DOHH2 (cell line): ENCODE results near the gene LRRN4CL.
"Not testable (repeated sequence)": the region's sequence is repeated elsewhere in the genome, so short reads cannot be mapped to it uniquely, and the experiment has no call there.

Experiments used
- H3F3A ChIP-seq: fragments of 200-600 bp; sonication (generic), shearing (Covaris generic); 2 replicates; pipeline ENCODE4 v1.6.0; 2016; ENCODE audit warnings: antibody characterized with exemption, mild to moderate bottlenecking; ENCODE audit not compliant: control insufficient read depth, insufficient read depth
- H3K27ac ChIP-seq: fragments of 200-600 bp; sonication (generic); 2 replicates; pipeline ENCODE4 v1.5.1; 2014; ENCODE audit warnings: low read depth, mild to moderate bottlenecking, low read length, moderate library complexity
- H3K27me3 ChIP-seq: fragments of 200-600 bp; sonication (generic); 2 replicates; pipeline ENCODE4 v1.6.1; 2014; ENCODE audit warnings: mild to moderate bottlenecking, low read length, mixed read lengths; ENCODE audit not compliant: control insufficient read depth
- H3K36me3 ChIP-seq: fragments of 200-600 bp; sonication (generic); 2 replicates; pipeline ENCODE4 v1.6.1; 2014; ENCODE audit warnings: mild to moderate bottlenecking, low read length, moderate library complexity, mixed read lengths; ENCODE audit not compliant: control insufficient read depth
- H3K4me1 ChIP-seq: fragments of 200-600 bp; sonication (generic); 2 replicates; pipeline ENCODE4 v1.6.1; 2014; ENCODE audit warnings: mild to moderate bottlenecking, low read length, mixed read lengths; ENCODE audit not compliant: control insufficient read depth
- H3K4me2 ChIP-seq: fragments of 200-600 bp; sonication (generic); 2 replicates; pipeline ENCODE4 v1.6.0; 2014; ENCODE audit warnings: mild to moderate bottlenecking, low read length, moderate library complexity
- H3K4me3 ChIP-seq: fragments of 200-600 bp; sonication (generic); 2 replicates; pipeline ENCODE4 v1.5.1; 2014; ENCODE audit warnings: mild to moderate bottlenecking, low read length, mixed read lengths
- H3K79me2 ChIP-seq: fragments of 200-600 bp; sonication (generic); 2 replicates; pipeline ENCODE4 v1.6.1; 2014; ENCODE audit warnings: mild to moderate bottlenecking, low read length, mixed read lengths; ENCODE audit not compliant: control insufficient read depth
- H3K9me2 ChIP-seq: fragments of 200-600 bp; sonication (generic); replicated peaks from 2 replicates; pipeline ENCODE4 v1.6.1; 2014; ENCODE audit warnings: mild to moderate bottlenecking, low read length, mixed read lengths; ENCODE audit not compliant: control insufficient read depth
- H3K9me3 ChIP-seq: fragments of 200-600 bp; sonication (generic); 2 replicates; pipeline ENCODE4 v1.6.1; 2014; ENCODE audit warnings: antibody characterized with exemption, low read length, mixed read lengths; ENCODE audit not compliant: control insufficient read depth, insufficient read depth
- H4K20me1 ChIP-seq: fragments of 200-600 bp; sonication (generic); 2 replicates; pipeline ENCODE4 v1.6.0; 2014; ENCODE audit warnings: low read depth, mild to moderate bottlenecking, antibody characterized with exemption, low read length, moderate library complexity; ENCODE audit not compliant: control insufficient read depth, insufficient read depth
- EZH2phosphoT487 ChIP-seq: fragments of 200-600 bp; sonication (generic); IDR thresholded peaks from 2 replicates; pipeline ENCODE4 v1.6.1; 2017; ENCODE audit warnings: borderline replicate concordance, mild to moderate bottlenecking, antibody characterized with exemption, low read length, moderate library complexity, mixed read lengths
- TF ChIP-seq, protein P1 (sequence below): fragments of 200-600 bp; sonication (generic); IDR thresholded peaks from one replicate; pipeline ENCODE4 v1.5.1; 2014; ENCODE audit warnings: antibody characterized with exemption, mild to moderate bottlenecking, low read depth, low read length; ENCODE audit not compliant: poor library complexity, severe bottlenecking

The LRRN4CL gene

GRCh38 chr11:62656796-62657429, 32.4 kb downstream of the LRRN4CL start:
- H3F3A ChIP-seq, result peaks cover 18% of the 10 kb centered on the region
- no peak overlapping the region for H3K27ac ChIP-seq
- no peak overlapping the region for H3K4me3 ChIP-seq
- H3K4me1 ChIP-seq, result peaks cover 18% of the 10 kb centered on the region
- no peaks in the 10 kb centered on the region for H3K27me3 ChIP-seq
- TF ChIP-seq EZH2phosphoT487, result no peak
- TF ChIP-seq, protein P1, sequence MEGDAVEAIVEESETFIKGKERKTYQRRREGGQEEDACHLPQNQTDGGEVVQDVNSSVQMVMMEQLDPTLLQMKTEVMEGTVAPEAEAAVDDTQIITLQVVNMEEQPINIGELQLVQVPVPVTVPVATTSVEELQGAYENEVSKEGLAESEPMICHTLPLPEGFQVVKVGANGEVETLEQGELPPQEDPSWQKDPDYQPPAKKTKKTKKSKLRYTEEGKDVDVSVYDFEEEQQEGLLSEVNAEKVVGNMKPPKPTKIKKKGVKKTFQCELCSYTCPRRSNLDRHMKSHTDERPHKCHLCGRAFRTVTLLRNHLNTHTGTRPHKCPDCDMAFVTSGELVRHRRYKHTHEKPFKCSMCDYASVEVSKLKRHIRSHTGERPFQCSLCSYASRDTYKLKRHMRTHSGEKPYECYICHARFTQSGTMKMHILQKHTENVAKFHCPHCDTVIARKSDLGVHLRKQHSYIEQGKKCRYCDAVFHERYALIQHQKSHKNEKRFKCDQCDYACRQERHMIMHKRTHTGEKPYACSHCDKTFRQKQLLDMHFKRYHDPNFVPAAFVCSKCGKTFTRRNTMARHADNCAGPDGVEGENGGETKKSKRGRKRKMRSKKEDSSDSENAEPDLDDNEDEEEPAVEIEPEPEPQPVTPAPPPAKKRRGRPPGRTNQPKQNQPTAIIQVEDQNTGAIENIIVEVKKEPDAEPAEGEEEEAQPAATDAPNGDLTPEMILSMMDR, result no peak
- peaks cover 15% of the 10 kb centered on the region for H3K36me3 ChIP-seq
- H3K9me3 ChIP-seq, result no peaks in the 10 kb centered on the region
- H4K20me1 ChIP-seq, result no peaks in the 10 kb centered on the region
- no peak overlapping the region for H3K4me2 ChIP-seq
- H3K9me2 ChIP-seq, result no peaks in the 10 kb centered on the region
- peaks cover 13% of the 10 kb centered on the region for H3K79me2 ChIP-seq

DNA sequence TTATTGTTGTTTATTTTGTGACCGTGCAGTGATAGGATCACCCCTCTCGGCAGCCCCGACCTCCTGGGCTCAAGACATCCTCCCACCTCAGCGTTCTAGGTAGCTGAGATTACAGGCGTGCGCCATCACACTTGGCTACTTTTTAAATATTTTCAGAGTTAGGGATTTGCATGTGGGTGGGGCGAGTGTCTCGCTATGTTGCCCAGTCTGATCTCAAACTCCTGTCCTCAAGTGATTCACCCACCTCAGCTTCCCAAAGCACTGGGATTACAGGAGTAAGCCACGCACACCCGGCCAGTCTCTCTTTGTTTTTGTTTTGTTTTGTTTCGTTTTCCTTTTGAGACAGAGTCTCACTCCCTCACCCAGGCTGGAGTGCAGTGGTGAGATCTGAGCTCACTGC, 35.0 kb downstream of the LRRN4CL start:
- Histone ChIP-seq H3K9me3 (no peaks in the 10 kb centered on the region), H3K4me1 (peaks cover 28% of the 10 kb centered on the region), H3K27me3 (no peaks in the 10 kb centered on the region), H3K36me3 (peaks cover 17% of the 10 kb centered on the region), H3K9me2 (no peaks in the 10 kb centered on the region), H3K4me3 (no peak overlapping the region), H3K4me2 (peak overlapping the region; percentile 97; the same call in 1 of the 2 replicates), H4K20me1 (no peaks in the 10 kb centered on the region), H3K79me2 (peaks cover 35% of the 10 kb centered on the region), H3K27ac (no peak overlapping the region), H3F3A (peaks cover 12% of the 10 kb centered on the region)
- TF ChIP-seq, protein P1, result no peak
- no peak for TF ChIP-seq EZH2phosphoT487

- peak overlapping the region; percentile 95 for H3K4me3 ChIP-seq
- H3K4me1 ChIP-seq, result peaks cover 30% of the 10 kb centered on the region
- no peaks in the 10 kb centered on the region for H3K9me3 ChIP-seq
- H3K36me3 ChIP-seq, result peaks cover 35% of the 10 kb centered on the region
- no peaks in the 10 kb centered on the region for H3K9me2 ChIP-seq
- no peaks in the 10 kb centered on the region for H3K27me3 ChIP-seq
- H3K27ac ChIP-seq, result peak overlapping the region; percentile 80
- peak overlapping the region; percentile 97 for H3K4me2 ChIP-seq
- H3F3A ChIP-seq, result peaks cover 11% of the 10 kb centered on the region
- TF ChIP-seq EZH2phosphoT487, result no peak
- TF ChIP-seq, protein P1, result no peak
- no peaks in the 10 kb centered on the region for H4K20me1 ChIP-seq
- peaks cover 47% of the 10 kb centered on the region for H3K79me2 ChIP-seq
Observed at GRCh38 chr11:62652161-62653006, 36.9 kb downstream of the LRRN4CL start.

DNA sequence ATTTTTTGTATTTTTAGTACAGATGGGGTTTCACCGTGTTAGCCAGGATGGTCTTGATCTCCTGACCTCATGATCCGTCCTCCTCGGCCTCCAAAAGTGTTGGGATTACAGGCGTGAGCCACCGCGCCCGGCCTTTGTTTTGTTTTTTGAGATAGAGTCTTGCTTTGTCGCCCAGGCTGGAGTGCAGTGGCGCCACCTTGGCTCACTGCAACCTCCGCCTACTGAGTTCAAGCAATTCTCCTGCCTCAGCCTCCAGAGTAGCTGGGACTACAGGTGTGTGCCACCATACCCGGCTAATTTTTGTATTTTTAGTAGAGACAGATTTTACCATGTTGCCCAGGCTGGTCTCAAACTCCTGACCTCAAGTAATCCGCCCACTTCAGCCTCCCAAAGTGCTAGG, 39.0 kb downstream of the LRRN4CL start:
- not testable (repeated sequence) for H3K9me2 ChIP-seq, H4K20me1 ChIP-seq, H3K27me3 ChIP-seq, H3K4me3 ChIP-seq, H3K27ac ChIP-seq, H3F3A ChIP-seq, H3K4me2 ChIP-seq, H3K9me3 ChIP-seq
- Histone ChIP-seq H3K4me1 (peaks cover 40% of the 10 kb centered on the region), H3K36me3 (peaks cover 49% of the 10 kb centered on the region), H3K79me2 (peaks cover 63% of the 10 kb centered on the region)
